Peyer's patch (tissue), 4 donors: ENCODE data around the gene ALDH3A1. TPM values are rescaled to one million over a fixed set of nuclear protein-coding genes. Genes with fewer than 3 reads are reported as not detected.

Experiments
- DNase-seq, 3 donors: peaks; one replicate each; pipeline ENCODE4 v3.0.0-alpha.2; 2017 to 2019
- H3K27ac ChIP-seq, 4 donors: fragments of 200-600 bp; sonication (generic); one replicate each; pipeline ENCODE4 v1.5.1; 2016 to 2019
- H3K27me3 ChIP-seq, 2 donors: fragments of 200-600 bp; sonication (generic); one replicate each; pipeline ENCODE4 v1.5.1; 2019
- H3K36me3 ChIP-seq, 3 donors: fragments of 200-600 bp; sonication (generic); one replicate each; pipeline ENCODE4 v1.5.1; 2016 to 2019
- H3K4me1 ChIP-seq, 4 donors: fragments of 200-600 bp; sonication (generic); one replicate each; pipeline ENCODE4 v1.5.1; 2016 to 2019
- H3K4me3 ChIP-seq, 4 donors: fragments of 200-600 bp; sonication (generic); 1 replicate in 3 of 4; 2 replicates in 1 of 4; pipeline ENCODE4 v1.5.1; 2016 to 2019; ENCODE audit warnings: mild to moderate bottlenecking in 1 of 4
- H3K9me3 ChIP-seq, 4 donors: fragments of 200-600 bp; sonication (generic); one replicate each; pipeline ENCODE4 v1.5.1; 2016 to 2019; ENCODE audit warnings: mild to moderate bottlenecking in 1 of 4
- CTCF ChIP-seq, 6 experiments: fragments of 450-650 bp in 4 of 6; fragments of 200-600 bp in 2 of 6; sonication (generic) in 1 of 6; IDR thresholded peaks; one replicate each; pipeline ENCODE4 v1.5.1; 2017 to 2019; ENCODE audit warnings: antibody characterized with exemption in 6 of 6, mild to moderate bottlenecking in 3 of 6, moderate library complexity in 1 of 6
- POLR2A ChIP-seq, 2 donors: fragments of 450-650 bp; IDR thresholded peaks; one replicate each; pipeline ENCODE4 v1.5.1; 2017; ENCODE audit warnings: antibody characterized with exemption in 2 of 2, mild to moderate bottlenecking in 2 of 2, moderate library complexity in 2 of 2
- total RNA-seq, 4 donors: library from RNA; depleted of rRNA; stranded (reverse); fragments of >200 nt; gene quantifications; one replicate each; pipeline ENCODE4 v1.1.0, GENCODE V29; 2016

Gene ALDH3A1
- total RNA-seq, 4 donors from 2014 or later, result 1.7 to 23.1 (median 3.2) TPM

GRCh38 chr17:19713901-19714361 is 34.2 kb downstream of the ALDH3A1 start:
- Histone ChIP-seq H3K36me3 (no peaks in the 10 kb centered on the region), H3K9me3 (no peaks in the 10 kb centered on the region), H3K27ac (no peak overlapping the region), H3K27me3 (no peaks in the 10 kb centered on the region), H3K4me1 (peaks cover 0 to 9% (median 1%) of the 10 kb centered on the region in 4 donors), H3K4me3 (no peak overlapping the region)
- TF ChIP-seq POLR2A (IDR thresholded peaks at IDR 0.05) (no peak), CTCF (IDR thresholded peaks at IDR 0.05) (no peak)
- DNase-seq, result no peak

GRCh38 chr17:19713462-19713861 is 34.6 kb downstream of the ALDH3A1 start:
- H3K27ac ChIP-seq, result no peak overlapping the region
- peaks cover 0 to 4% (median 1%) of the 10 kb centered on the region in 4 donors for H3K4me1 ChIP-seq
- no peak for DNase-seq
- TF ChIP-seq POLR2A (IDR thresholded peaks at IDR 0.05), result no peak
- no peak for TF ChIP-seq CTCF (IDR thresholded peaks at IDR 0.05)
- no peaks in the 10 kb centered on the region for H3K27me3 ChIP-seq
- no peak overlapping the region for H3K4me3 ChIP-seq
- no peaks in the 10 kb centered on the region for H3K36me3 ChIP-seq
- no peaks in the 10 kb centered on the region for H3K9me3 ChIP-seq

GRCh38 chr17:19712436-19713004 is 35.6 kb downstream of the ALDH3A1 start:
- H3K27me3 ChIP-seq, result no peaks in the 10 kb centered on the region
- H3K9me3 ChIP-seq, result no peaks in the 10 kb centered on the region
- H3K4me3 ChIP-seq, result no peak overlapping the region
- no peak for DNase-seq
- no peak overlapping the region for H3K27ac ChIP-seq
- no peaks in the 10 kb centered on the region for H3K36me3 ChIP-seq
- no peaks in the 10 kb centered on the region for H3K4me1 ChIP-seq
- no peak for TF ChIP-seq CTCF (IDR thresholded peaks at IDR 0.05)
- TF ChIP-seq POLR2A (IDR thresholded peaks at IDR 0.05), result no peak

- H3K27ac ChIP-seq, result no peak overlapping the region
- TF ChIP-seq CTCF (IDR thresholded peaks at IDR 0.05) (no peak), POLR2A (IDR thresholded peaks at IDR 0.05) (no peak)
- no peaks in the 10 kb centered on the region for H3K27me3 ChIP-seq
- no peaks in the 10 kb centered on the region for H3K9me3 ChIP-seq
- H3K4me3 ChIP-seq, result no peak overlapping the region
- DNase-seq, result no peak
- H3K36me3 ChIP-seq, result no peaks in the 10 kb centered on the region
- no peaks in the 10 kb centered on the region for H3K4me1 ChIP-seq
Observed at GRCh38 chr17:19709841-19710240, 38.3 kb downstream of the ALDH3A1 start.

GRCh38 chr17:19708431-19709175 is 39.5 kb downstream of the ALDH3A1 start:
- TF ChIP-seq CTCF (IDR thresholded peaks at IDR 0.05) (no peak), POLR2A (IDR thresholded peaks at IDR 0.05) (no peak)
- no peaks in the 10 kb centered on the region for H3K36me3 ChIP-seq
- H3K27ac ChIP-seq, result no peak overlapping the region
- no peaks in the 10 kb centered on the region for H3K4me1 ChIP-seq
- no peak overlapping the region for H3K4me3 ChIP-seq
- H3K27me3 ChIP-seq, result no peaks in the 10 kb centered on the region
- DNase-seq, result no peak
- H3K9me3 ChIP-seq, result no peaks in the 10 kb centered on the region
